Astrocyte (in vitro differentiated cells and primary cell): ENCODE results near the gene ALK. TPM values are rescaled to one million over a fixed set of nuclear protein-coding genes. Genes with fewer than 3 reads are reported as not detected.

ENCODE experiments used
- DNase-seq: peaks from one replicate; pipeline ENCODE4 v3.0.0-alpha.2; 2010; ENCODE audit warnings: low read depth
- FAIRE-seq: peaks from 2 replicates; lab custom pipeline; 2011; peaks lifted over from hg19 to GRCh38; lab: Jason Lieb, UNC
- H2AFZ ChIP-seq: 2 replicates; pipeline ENCODE4 v1.6.0; 2012; ENCODE audit warnings: low read depth, low read length, inconsistent platforms
- H3K27ac ChIP-seq: 2 replicates; pipeline ENCODE4 v1.5.1; 2011; ENCODE audit warnings: low read depth, low read length, inconsistent platforms
- H3K27me3 ChIP-seq: 2 replicates; pipeline ENCODE4 v1.6.0; 2011; ENCODE audit warnings: low read length, inconsistent platforms; ENCODE audit not compliant: insufficient read depth
- H3K36me3 ChIP-seq: 2 replicates; pipeline ENCODE4 v1.5.1; 2011; ENCODE audit warnings: low read length, inconsistent platforms; ENCODE audit not compliant: insufficient read depth
- H3K4me1 ChIP-seq: 2 replicates; pipeline ENCODE4 v1.5.1; 2011; ENCODE audit warnings: low read length, inconsistent platforms; ENCODE audit not compliant: insufficient read depth
- H3K4me2 ChIP-seq: 2 replicates; pipeline ENCODE4 v1.6.0; 2012; ENCODE audit warnings: low read length, inconsistent platforms
- H3K4me3 ChIP-seq: 2 replicates; pipeline ENCODE4 v1.5.1; 2011; ENCODE audit warnings: low read depth, mild to moderate bottlenecking, low read length, inconsistent platforms; ENCODE audit not compliant: insufficient read depth
- H3K79me2 ChIP-seq: 2 replicates; pipeline ENCODE4 v1.6.0; 2012; ENCODE audit warnings: mild to moderate bottlenecking, low read length, inconsistent platforms; ENCODE audit not compliant: insufficient read depth
- H3K9ac ChIP-seq: 2 replicates; pipeline ENCODE4 v1.6.0; 2012; ENCODE audit warnings: mild to moderate bottlenecking, low read length, inconsistent platforms
- H3K9me3 ChIP-seq: 2 replicates; pipeline ENCODE4 v1.5.1; 2012; ENCODE audit warnings: low read depth, mild to moderate bottlenecking, low read length, inconsistent platforms; ENCODE audit not compliant: insufficient read depth
- H4K20me1 ChIP-seq: 2 replicates; pipeline ENCODE4 v1.6.0; 2012; ENCODE audit warnings: low read length, inconsistent platforms; ENCODE audit not compliant: insufficient read depth
- H3K27ac Mint-ChIP-seq: one replicate; pipeline ENCODE4 v1.8.0; 2021; ENCODE audit warnings: mild to moderate bottlenecking, mixed read lengths; ENCODE audit not compliant: unreplicated experiment
- H3K27me3 Mint-ChIP-seq: one replicate; pipeline ENCODE4 v1.8.0; 2021; ENCODE audit warnings: low read depth, mixed read lengths; ENCODE audit not compliant: unreplicated experiment
- H3K36me3 Mint-ChIP-seq: one replicate; pipeline ENCODE4 v1.8.0; 2021; ENCODE audit warnings: low read depth, mixed read lengths; ENCODE audit not compliant: unreplicated experiment
- H3K4me1 Mint-ChIP-seq: one replicate; pipeline ENCODE4 v1.8.0; 2021; ENCODE audit warnings: low read depth, mixed read lengths; ENCODE audit not compliant: unreplicated experiment
- H3K4me3 Mint-ChIP-seq: one replicate; pipeline ENCODE4 v1.8.0; 2021; ENCODE audit warnings: mild to moderate bottlenecking, moderate library complexity, mixed read lengths; ENCODE audit not compliant: unreplicated experiment
- H3K9me3 Mint-ChIP-seq: one replicate; pipeline ENCODE4 v1.8.0; 2021; ENCODE audit warnings: mild to moderate bottlenecking, mixed read lengths; ENCODE audit not compliant: unreplicated experiment
- EZH2 ChIP-seq: IDR thresholded peaks from 2 replicates; pipeline ENCODE4 v1.6.1; 2012; ENCODE audit warnings: mild to moderate bottlenecking, low read length, inconsistent platforms; ENCODE audit not compliant: insufficient read depth
- total RNA-seq: library from RNA; stranded (reverse); gene quantifications from 2 replicates; pipeline ENCODE4 v1.2.1, GENCODE V29; 2021
- TF ChIP-seq, protein P1 (sequence below): IDR thresholded peaks from 2 replicates; pipeline ENCODE4 v1.5.1; 2011; ENCODE audit warnings: low read depth, mild to moderate bottlenecking, inconsistent platforms, low read length, moderate library complexity; ENCODE audit not compliant: insufficient read depth

Gene ALK
- total RNA-seq, 1 donor from 2014 or later: 0.16 TPM

GRCh38 chr2:29370173-29370572 lies 551.2 kb downstream of the ALK start:
- Mint-ChIP-seq H3K27ac (no peak overlapping the region), H3K4me1 (no peaks in the 10 kb centered on the region), H3K36me3 (no peaks in the 10 kb centered on the region), H3K27me3 (peaks cover 26% of the 10 kb centered on the region), H3K9me3 (peaks cover 2% of the 10 kb centered on the region), H3K4me3 (no peak overlapping the region)
- FAIRE-seq (no peak), DNase-seq (no peak)
- H3K27me3 ChIP-seq: peaks cover 17% of the 10 kb centered on the region
- H3K79me2 ChIP-seq: no peaks in the 10 kb centered on the region
- no peak overlapping the region for H3K9ac ChIP-seq
- H3K9me3 ChIP-seq: no peaks in the 10 kb centered on the region
- H3K36me3 ChIP-seq: no peaks in the 10 kb centered on the region
- H3K4me2 ChIP-seq: no peak overlapping the region
- TF ChIP-seq EZH2: no peak
- TF ChIP-seq, protein P1, sequence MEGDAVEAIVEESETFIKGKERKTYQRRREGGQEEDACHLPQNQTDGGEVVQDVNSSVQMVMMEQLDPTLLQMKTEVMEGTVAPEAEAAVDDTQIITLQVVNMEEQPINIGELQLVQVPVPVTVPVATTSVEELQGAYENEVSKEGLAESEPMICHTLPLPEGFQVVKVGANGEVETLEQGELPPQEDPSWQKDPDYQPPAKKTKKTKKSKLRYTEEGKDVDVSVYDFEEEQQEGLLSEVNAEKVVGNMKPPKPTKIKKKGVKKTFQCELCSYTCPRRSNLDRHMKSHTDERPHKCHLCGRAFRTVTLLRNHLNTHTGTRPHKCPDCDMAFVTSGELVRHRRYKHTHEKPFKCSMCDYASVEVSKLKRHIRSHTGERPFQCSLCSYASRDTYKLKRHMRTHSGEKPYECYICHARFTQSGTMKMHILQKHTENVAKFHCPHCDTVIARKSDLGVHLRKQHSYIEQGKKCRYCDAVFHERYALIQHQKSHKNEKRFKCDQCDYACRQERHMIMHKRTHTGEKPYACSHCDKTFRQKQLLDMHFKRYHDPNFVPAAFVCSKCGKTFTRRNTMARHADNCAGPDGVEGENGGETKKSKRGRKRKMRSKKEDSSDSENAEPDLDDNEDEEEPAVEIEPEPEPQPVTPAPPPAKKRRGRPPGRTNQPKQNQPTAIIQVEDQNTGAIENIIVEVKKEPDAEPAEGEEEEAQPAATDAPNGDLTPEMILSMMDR: no peak
- H4K20me1 ChIP-seq: no peaks in the 10 kb centered on the region
- H3K4me1 ChIP-seq: no peaks in the 10 kb centered on the region
- H2AFZ ChIP-seq: no peak overlapping the region
- no peak overlapping the region for H3K27ac ChIP-seq
- no peak overlapping the region for H3K4me3 ChIP-seq

- H3K27ac Mint-ChIP-seq: no peak overlapping the region
- Histone ChIP-seq H4K20me1 (no peaks in the 10 kb centered on the region), H3K9me3 (no peaks in the 10 kb centered on the region), H3K27ac (no peak overlapping the region), H3K4me3 (no peak overlapping the region), H3K36me3 (no peaks in the 10 kb centered on the region), H3K4me2 (no peak overlapping the region), H3K27me3 (peaks cover 14% of the 10 kb centered on the region), H3K79me2 (no peaks in the 10 kb centered on the region), H3K9ac (no peak overlapping the region), H3K4me1 (no peaks in the 10 kb centered on the region), H2AFZ (no peak overlapping the region)
- H3K4me1 Mint-ChIP-seq: no peaks in the 10 kb centered on the region
- no peak for FAIRE-seq
- H3K36me3 Mint-ChIP-seq: no peaks in the 10 kb centered on the region
- DNase-seq: no peak
- peaks cover 2% of the 10 kb centered on the region for H3K9me3 Mint-ChIP-seq
- peaks cover 29% of the 10 kb centered on the region for H3K27me3 Mint-ChIP-seq
- TF ChIP-seq EZH2: no peak
- TF ChIP-seq, protein P1: no peak
- H3K4me3 Mint-ChIP-seq: no peak overlapping the region
These were observed 552.7 kb downstream of the ALK start for GRCh38 chr2:29368659-29369040.

DNA sequence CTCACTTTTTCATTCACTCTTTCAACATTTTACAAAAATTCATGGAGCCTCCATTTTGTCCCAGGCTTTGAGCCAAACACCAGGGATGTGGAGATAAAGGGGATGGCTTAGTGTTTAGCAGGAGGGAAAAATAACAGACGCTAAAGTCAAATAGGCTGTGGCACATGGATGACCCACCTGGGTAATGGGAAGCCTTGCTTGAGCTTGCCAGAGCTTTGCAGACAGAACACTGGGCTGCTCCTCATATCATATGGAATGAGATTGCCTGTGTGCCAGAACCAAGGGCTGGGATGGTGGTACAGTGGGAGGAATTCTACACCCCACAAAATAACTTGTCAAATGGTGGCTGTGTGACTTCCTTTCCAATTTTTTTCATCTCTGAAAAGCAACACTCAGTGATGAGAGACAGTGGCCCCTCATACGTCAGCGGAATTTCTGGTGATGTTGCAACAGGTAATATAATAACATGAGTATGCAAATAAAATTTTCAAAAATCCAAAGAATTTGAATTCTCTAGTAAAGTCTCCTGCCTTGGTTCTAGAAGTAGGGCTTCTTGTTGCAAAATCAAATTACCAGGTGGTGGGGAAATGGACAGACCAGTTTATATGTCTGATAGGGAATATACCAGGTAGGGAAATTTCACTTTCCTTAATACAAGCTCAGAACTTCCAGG lies 553.3 kb downstream of the ALK start:
- TF ChIP-seq, protein P1: no peak
- TF ChIP-seq EZH2: no peak
- Mint-ChIP-seq H3K4me3 (no peak overlapping the region), H3K4me1 (no peaks in the 10 kb centered on the region), H3K9me3 (peaks cover 2% of the 10 kb centered on the region), H3K27me3 (peaks cover 32% of the 10 kb centered on the region), H3K36me3 (no peaks in the 10 kb centered on the region), H3K27ac (no peak overlapping the region)
- DNase-seq (no peak), FAIRE-seq (no peak)
- Histone ChIP-seq H3K36me3 (no peaks in the 10 kb centered on the region), H3K27me3 (peaks cover 11% of the 10 kb centered on the region), H3K4me2 (no peak overlapping the region), H3K4me1 (no peaks in the 10 kb centered on the region), H2AFZ (no peak overlapping the region), H4K20me1 (no peaks in the 10 kb centered on the region), H3K27ac (no peak overlapping the region), H3K9ac (no peak overlapping the region), H3K79me2 (no peaks in the 10 kb centered on the region), H3K9me3 (no peaks in the 10 kb centered on the region), H3K4me3 (no peak overlapping the region)
